GM18873 (cell line): ENCODE measurements around the gene ASXL1.
"Not testable (repeated sequence)": the region's sequence is repeated elsewhere in the genome, so short reads cannot be mapped to it uniquely, and the experiment has no call there.

ENCODE experiments used
- ATAC-seq: cut with Tn5 transposase; IDR thresholded peaks from one replicate; pipeline ENCODE4 v1.9.1; 2021; ENCODE audit warnings: mild to moderate bottlenecking, moderate library complexity, moderate number of reproducible peaks; ENCODE audit not compliant: unreplicated experiment, low FRiP score

The ASXL1 gene

DNA sequence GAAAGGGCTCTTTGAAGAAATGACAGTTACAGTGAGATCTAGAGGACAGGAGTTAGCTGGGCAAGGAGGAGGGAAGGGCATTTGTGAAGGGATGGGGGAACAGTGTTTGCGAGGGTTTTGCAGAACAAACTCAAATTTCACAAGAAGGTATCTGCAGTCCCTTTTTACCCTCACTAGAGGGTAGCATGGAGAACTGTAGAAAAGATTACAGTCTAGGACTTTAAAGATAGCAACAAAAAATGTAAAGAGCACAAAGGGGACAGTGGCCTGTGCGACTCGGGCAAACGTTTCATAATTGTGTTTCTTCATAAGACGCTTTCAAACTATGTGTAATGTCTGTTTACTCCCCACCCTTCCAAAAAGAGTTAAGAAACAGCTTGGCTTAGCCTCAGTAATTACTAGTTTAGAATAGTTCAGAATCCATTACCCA is 21.2 kb upstream of the ASXL1 start:
- ATAC-seq: no peak

DNA sequence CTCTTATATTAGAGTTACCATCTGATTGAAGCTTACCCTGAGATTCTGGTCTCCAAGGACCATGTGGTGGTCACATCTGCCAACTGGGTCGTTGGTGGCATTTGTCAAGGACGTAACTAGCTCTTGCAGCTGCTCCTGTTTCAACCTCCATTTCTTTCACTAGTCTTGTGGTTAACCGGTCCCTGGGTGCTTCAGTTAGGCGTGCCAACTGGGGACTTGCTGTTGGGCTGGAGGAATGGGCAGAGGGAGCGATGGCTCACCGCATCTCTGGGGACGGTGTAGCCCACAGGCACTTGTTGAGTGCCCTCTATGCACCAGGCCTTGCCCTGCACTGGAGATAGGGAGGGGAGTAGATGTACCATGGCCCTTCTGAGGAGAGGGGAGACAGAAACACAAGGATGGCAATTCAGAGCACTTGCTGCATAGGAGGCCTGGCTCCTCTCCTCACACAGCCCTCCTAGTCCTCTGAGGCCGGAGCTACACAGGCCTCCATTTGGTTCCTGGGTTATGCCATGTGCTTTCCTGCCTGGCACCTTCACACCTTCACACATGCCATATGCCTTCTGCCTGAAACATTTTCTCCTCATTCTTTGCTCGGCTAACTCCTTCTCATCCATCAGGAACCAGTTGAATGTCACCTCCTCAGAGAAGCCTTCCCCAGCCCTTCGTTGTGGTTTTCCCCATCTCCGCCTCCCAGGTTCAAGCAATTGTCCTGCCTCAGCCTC is 20.0 kb upstream of the ASXL1 start:
- no peak for ATAC-seq

DNA sequence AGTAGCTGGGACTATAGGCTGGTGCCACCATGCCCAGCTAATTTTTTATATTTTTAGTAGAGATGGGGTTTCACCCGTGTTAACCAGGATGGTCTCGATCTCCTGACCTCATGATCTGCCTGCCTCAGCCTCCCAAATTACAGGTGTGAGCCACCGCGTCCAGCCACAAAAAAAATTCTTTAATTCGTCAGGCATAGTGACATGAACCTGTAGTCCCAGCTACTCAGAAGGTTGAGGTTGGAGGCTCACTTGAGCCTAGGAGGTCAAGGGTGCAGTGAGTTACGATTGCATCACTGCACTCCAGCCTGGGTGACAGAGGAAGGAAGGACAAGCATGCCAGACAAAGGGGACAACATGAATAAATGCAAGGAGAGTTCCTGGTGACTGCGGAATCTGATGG is 19.5 kb upstream of the ASXL1 start:
- ATAC-seq: no peak

DNA sequence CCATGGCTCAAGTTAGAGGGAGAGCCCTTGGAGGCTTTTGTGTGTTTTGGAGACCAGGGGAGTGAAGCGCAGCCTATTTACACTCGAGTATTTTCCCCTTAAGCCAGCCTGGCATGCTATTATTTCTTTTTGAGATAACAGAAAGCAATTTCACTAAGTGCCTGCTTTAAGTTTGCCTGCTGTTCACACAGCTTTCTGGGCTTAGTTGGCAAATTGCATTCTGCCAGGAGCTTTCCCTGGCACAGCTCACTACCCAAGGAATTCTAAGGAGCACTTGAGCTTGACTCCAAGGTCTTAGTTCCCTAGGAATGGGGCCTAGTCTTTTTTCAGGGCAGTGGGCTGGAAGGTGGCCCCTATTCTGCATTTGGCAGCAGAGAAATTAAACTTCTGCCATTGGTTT is 19.0 kb upstream of the ASXL1 start:
- ATAC-seq: no peak

DNA sequence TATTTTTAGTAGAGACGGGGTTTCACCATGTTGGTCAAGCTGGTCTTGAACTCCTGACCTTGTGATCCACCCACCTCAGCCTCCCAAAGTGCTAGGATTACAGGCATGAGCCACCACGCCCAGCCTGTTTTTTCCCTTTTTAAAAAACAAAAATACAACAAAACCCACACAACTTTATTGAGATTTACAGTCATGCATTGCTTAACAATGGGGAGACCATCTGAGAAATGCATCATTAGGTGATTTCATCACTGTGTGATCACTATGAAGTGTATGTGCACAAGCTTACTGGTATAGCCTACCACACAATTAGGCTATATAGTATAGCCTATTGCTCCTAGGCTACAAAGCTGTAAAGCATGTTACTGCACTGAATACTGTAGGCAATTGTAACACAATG is 17.1 kb upstream of the ASXL1 start:
- ATAC-seq: not testable (repeated sequence)

DNA sequence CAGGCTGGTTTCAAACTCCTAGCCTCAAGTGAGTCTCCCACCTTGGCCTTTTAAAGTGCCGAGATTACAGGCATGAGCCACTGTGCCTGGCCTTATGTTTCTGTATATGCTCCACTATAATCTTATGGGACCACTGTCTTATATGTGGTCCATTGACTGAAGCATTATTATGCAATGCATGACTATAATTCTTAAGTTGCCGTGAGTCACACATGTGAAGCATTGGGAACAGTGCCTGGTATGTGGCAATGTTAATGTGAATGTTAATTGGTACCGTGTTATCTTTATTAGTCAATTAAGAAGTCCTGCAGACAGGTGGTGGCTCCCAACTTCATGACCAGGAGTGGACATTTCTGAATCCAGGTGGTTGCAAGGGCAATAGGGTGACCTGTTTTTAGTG is 14.7 kb upstream of the ASXL1 start:
- no peak for ATAC-seq

DNA sequence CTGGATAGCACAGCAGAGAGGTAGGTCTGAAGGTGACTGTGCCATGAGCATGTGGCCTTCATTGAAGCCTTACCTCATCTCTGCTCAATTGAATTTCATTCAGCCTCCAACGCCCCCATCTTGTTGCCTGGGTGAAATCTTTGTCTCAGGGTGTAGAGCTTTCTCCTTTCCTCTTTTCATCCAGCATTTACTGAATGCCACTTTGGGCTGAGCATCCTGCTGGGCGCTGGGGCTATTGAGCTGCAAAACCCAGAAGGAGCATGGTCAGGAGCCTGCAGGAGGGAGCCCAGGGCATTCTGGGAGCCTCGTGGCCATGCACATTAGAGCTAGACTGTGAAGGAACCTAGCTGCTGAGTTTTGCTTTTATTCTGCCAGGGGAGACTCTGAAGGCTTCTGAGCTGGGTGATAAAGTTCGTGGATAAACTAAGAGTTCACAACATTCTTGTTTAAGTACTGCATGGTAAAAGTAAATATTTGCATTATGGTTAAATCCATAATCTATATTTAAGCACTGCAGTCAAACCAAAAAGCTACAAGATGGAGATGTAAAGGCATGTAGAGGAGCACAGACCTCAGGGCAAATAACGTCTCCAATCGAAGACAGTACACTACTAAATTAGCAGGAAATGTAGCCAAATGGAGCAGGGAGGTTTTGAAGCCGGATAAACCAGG is 13.2 kb upstream of the ASXL1 start:
- ATAC-seq: no peak

DNA sequence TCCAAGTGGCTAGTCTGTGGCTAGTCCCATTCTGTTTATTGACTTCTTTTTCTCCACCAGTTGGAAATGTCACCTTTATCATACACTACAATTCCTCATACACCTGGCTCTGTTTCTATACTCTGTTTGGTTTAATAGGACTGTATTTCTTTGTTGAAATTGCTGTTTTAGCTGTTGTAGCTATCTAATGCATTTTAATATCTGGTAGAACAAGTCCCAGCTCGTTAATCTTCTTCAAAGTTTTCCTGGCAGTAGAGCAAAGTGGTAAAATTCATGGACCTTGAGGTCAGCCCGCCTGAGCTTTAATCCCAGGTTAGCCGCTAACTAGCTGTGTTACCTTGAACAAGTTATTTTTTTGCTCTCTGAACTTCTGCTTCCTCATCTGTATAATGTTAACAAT is 9.9 kb upstream of the ASXL1 start:
- ATAC-seq: no peak

DNA sequence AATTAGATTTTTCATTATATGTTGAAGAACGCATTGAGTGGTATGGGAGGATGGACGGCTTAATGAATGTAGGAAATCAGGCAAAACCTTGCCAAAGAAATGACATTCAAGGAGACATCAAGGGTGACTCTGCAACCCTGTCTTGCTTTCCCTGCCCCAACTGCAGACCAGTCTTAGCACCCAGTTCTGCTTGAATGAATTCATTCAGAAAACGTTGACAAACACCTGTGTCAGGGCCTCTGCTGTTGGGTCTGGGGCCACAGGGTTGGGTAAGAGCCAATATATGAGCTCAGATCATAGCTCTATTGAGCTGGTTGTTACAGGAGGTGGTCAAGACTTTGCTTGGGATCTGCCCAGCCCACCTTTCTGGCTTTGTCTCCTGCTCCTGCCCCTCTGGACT is 7.7 kb upstream of the ASXL1 start:
- no peak for ATAC-seq

DNA sequence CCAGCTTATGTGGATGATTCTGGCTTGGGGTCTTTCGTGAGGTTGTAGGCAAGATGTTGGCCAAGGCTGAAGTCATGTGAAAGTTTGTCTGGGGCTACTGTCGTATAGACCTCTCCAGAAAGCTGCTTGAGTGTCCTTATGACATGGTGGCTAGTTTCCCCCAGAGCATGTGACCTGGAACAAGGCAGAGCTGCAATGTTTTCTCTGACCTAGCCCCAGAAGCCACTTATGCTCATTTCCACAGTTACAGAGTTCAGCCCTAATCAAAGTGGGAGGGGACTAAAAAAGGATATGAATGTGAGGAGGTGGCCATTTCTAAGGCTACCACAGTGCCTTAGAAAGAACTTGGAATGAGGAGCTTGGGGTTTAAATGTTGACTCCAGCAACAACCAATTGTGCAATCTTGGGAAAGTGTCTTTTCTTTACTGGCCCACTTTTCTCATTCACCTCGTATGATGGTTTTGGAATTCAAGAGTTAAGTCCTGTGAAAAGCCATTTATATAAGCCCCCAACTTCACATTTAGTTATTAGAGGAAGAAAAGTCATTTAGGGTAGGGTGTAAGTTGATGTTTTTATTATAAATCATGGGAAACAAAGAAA is 5.9 kb upstream of the ASXL1 start:
- ATAC-seq: no peak

DNA sequence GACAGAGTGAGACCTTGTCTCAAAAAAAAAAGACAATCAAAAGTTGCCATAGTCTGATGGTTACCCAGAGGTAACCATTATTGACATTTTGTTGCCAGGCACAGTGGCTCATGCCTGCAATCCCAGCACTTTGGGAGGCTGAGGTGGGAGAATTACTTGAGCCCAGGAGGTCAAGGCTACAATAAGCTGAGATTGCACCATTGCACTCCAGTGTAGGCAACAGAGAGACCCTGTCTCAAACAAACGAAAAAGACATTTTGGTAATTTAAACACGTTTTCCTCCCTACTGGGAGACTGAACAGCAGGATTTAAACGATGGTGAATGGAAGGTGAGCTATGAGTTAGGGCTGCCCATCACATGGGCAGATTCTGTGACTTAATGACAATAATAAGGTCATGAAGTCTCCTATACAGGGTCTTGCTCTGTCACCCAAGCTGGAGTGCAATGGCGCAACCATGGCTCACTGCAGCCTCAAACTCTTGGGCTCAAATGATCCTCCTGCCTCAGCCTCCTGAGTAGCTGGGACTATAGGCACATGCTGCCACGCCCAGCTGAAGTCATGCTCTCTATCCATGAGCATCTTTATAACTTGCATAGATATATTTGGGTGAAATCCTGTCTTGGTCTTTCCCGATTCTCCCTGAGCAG is 4.2 kb upstream of the ASXL1 start:
- no peak for ATAC-seq

DNA sequence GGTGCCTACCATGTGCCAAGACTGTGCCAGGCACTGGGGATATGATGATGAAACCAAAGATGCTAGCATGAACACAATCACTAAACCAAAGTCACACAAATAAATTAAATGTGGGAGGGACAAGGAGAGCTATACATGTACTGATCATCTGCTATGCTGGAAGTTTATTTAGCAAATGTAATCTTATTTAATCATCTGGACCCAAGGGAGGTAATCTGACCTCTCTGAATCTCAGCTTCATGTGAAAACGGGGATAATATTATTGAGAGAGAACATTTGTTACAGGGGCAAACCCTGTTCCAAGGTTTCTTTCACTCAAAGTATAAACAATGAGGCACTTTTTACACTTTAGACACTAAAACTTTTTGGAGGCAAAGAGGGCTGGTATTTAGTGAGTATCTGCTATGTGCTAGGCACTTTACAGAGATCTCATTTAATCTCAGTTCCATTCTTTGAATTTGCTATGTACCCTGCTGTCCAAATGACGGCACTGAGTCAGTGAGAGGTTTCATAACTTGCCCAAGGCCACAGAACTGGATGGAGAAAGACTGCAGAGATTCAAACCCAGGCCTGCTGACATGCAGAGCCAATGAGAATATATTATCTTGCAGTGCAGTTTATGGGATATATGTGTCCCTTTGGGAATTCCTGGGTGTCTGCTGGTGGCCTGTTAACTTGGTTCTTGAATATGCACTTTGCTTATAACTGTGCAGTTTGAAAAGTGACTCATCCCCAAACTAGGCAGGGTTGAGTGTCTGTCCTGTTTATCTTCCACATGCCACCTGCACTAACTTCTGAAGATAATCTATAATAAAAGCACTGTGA is 3.3 kb upstream of the ASXL1 start:
- no peak for ATAC-seq

DNA sequence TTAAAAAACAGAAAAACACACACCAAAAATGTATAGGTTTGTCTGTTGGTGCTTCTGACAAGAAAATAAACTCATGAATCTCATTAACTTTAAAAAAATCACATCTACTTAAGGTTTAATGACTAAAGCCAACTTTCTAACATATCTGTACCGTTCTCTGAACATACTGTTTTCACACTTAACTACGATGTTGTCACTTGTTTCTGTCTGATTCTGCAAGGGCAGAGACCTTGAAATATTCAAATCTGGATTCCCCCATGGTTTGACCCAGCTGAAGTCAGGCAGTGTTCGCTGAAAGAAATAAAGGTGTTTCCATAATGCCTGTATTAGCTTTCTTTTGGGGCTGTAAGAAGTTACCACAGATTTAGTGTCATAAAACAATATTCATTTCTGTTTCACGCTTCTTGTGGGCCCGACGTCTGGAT is 2.7 kb upstream of the ASXL1 start:
- ATAC-seq: no peak

DNA sequence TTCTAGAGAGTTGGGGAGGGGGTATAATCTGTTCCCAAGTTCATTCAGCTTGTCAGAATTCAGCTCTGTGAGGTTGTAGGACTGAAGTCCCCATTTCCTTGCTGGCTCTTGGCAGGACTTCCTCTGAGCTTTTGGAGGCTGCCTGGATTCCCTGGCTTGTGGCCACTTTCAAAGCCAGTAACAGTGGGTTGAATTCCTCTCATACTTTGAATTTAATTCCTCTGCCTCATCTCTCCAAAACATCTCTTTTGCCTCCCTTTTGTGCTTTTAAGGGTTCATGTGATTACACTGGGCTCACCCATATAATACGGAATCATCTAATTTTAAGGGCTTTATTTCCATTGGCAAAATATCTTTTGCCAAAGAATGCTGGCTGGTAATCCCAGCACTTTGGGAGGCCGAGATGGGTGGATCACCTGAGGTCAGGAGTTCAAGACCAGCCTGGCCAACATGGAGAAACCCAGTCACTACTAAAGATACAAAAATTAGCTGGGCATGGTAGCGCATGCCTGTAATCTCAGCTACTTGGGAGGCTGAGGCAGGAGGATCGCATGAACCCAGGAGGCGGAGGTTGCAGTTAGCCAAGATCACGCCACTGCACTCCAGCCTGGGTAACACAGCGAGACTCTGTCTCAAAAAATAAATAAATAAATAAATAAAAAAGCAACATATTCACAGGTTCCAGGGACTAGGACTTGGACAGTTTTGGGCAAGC is 2.1 kb upstream of the ASXL1 start:
- ATAC-seq: not testable (repeated sequence)

DNA sequence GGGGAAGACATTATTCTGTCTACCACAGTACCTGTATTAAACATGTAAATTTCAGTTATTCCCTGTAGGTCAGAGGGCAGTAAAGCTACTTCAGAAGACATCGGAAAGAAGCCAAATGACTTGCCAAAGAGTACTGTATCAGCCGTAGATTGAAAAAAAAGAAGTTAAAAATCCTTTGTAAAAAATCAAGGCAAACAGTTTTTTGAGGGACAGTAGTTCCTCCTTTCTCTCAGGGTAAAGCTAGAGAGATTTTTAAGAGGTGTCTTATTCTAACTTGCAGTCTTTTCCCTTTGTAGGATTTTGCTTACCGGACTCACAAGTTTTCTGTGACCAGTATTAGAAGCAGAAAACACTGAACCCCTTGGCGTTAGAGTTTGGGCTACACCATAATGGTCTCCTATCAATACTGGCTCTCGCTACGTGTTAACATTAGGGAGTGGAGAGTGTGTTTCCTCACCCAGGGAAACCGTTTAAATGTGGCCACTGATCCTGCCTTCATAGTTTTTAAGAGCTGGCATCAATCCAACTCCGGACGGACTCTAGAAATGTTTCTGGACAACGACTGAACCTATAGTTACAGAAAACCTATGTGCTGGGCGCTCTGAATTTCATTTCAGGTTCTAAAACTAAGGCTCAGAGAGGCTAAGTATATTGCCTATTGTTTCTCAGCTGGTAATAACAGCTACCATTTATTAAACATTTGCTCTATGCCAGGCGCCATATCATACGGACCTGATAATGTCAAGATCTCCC is 1.3 kb upstream of the ASXL1 start:
- ATAC-seq: no peak

DNA sequence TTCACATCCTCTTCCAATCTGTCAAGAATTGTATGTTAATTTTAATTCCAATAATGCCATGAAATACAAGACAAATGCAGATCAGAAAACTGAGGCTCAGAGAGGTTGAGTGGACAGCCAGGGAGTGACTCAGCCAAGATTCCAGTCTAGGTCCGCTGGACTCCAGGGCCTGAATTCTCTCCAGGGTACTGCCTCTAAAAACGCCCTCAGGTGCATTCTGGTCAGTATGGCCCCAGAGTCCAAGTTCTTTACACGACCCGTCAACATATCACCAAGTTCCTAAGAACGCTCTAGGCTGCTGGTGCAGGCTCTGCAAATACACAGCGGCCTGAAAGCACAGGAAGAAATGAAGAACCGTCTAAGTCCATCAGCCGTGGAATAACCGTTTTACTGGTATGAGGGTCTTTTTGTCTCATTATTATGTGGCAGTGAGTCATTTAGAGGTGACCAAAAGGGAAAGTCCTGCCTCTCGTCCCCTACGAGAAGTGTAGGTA is 709 bp upstream of the ASXL1 start:
- no peak for ATAC-seq

DNA sequence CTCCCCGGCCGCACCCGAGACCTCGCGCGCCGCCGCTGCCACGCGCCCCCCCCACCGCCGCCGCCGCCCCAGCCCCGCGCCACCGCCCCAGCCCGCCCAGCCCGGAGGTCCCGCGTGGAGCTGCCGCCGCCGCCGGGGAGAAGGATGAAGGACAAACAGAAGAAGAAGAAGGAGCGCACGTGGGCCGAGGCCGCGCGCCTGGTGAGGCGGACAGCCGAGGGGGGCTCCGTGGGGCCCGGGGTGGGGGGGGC is 426 bp downstream of the ASXL1 start:
- no peak for ATAC-seq

DNA sequence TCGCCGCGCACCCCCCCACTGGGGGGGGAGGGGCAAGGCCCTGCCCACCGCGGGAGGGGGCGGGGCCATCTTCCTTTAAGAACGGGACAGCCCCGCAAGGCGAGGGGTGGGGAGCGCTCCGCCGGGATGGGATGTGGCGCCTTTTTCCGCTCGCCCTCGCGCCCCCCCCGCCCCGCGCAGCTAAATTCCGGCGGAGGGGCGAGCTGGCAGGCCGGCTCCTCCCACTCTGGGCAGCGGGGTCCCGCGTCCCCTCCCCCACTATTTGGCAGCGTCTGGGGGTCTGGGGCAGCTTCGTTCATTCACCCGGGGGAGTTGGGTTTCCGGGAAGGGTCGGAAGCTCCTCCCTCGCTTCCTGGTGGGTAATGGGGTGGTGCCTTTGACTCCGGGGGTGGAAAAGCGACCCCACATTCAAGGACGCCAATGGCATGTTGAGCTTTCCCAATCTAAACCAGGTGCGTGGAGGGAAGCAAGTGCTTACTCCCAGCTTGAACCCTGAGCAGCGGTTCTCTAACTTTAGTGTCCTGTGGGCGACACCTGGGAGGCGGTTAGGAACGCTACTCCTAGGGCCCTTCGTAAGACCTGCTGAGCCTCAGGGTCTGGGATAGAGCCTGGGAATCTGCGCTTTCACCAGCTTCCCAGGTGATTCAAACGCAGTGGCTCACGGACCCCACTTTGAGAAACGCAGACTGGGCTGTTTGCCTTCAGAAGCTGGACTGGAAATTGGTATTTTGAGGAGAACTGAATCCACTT is 927 bp downstream of the ASXL1 start:
- ATAC-seq: no peak
